NOMO-1 treated with dmso at 0.1 percent for 144 hours (cell line): ENCODE measurements around the gene SLC27A1.
"Not testable (repeated sequence)": the region's sequence is repeated elsewhere in the genome, so short reads cannot be mapped to it uniquely, and the experiment has no call there.

Experiments
- DNase-seq: peaks from one replicate; lab custom pipeline; 2025; ENCODE audit not compliant: unreplicated experiment; lab: John Stamatoyannopoulos, UW

Gene SLC27A1

GRCh38 chr19:17486545-17487240 lies 16.4 kb downstream of the SLC27A1 start:
- DNase-seq = no peak

GRCh38 chr19:17487284-17488121 lies 17.2 kb downstream of the SLC27A1 start:
- DNase-seq = no peak

GRCh38 chr19:17488593-17489391 lies 18.5 kb downstream of the SLC27A1 start:
- DNase-seq = no peak

GRCh38 chr19:17489392-17490030 lies 19.2 kb downstream of the SLC27A1 start:
- no peak for DNase-seq

- DNase-seq = no peak
These were observed 20.1 kb downstream of the SLC27A1 start for GRCh38 chr19:17490411-17490810.

GRCh38 chr19:17491287-17491686 lies 21.0 kb downstream of the SLC27A1 start:
- DNase-seq = no peak

- DNase-seq = no peak
These were observed 25.4 kb downstream of the SLC27A1 start for GRCh38 chr19:17495639-17496296.

- DNase-seq = peak; percentile 73
These were observed 26.1 kb downstream of the SLC27A1 start for GRCh38 chr19:17496337-17496997.

GRCh38 chr19:17497149-17497798 lies 26.9 kb downstream of the SLC27A1 start:
- no peak for DNase-seq

- DNase-seq = not testable (repeated sequence)
These were observed 28.7 kb downstream of the SLC27A1 start for GRCh38 chr19:17499025-17499424.

- DNase-seq = no peak
These were observed 29.5 kb downstream of the SLC27A1 start for GRCh38 chr19:17499648-17500446.

- no peak for DNase-seq
These were observed 30.3 kb downstream of the SLC27A1 start for GRCh38 chr19:17500447-17501198.

- DNase-seq = no peak
These were observed 32.9 kb downstream of the SLC27A1 start for GRCh38 chr19:17503240-17503639.

GRCh38 chr19:17504030-17504429 lies 33.7 kb downstream of the SLC27A1 start:
- DNase-seq = no peak

GRCh38 chr19:17504456-17504855 lies 34.1 kb downstream of the SLC27A1 start:
- DNase-seq = no peak

GRCh38 chr19:17505223-17505622 lies 34.9 kb downstream of the SLC27A1 start:
- DNase-seq = no peak

GRCh38 chr19:17506745-17507144 lies 36.4 kb downstream of the SLC27A1 start:
- DNase-seq = no peak

- not testable (repeated sequence) for DNase-seq
These were observed 38.2 kb downstream of the SLC27A1 start for GRCh38 chr19:17508558-17508933.
